HCT116 (cell line): Measurements from ENCODE around the gene SLC22A13. TPM values are rescaled to one million over a fixed set of nuclear protein-coding genes. Genes with fewer than 3 reads are reported as not detected.
A peak's percentile ranks its signal among the peaks of the same experiment; 100 is the strongest.

Experiments
- ATAC-seq: fragments of 200-7000 bp; cut with Tn5 transposase; 2 replicates; pipeline ENCODE4 v1.9.1; 2020; ENCODE audit warnings: mild to moderate bottlenecking, moderate library complexity
- BruUV-seq: library from RNA; stranded (reverse); fragments of 400-500 nt; replicated peaks from 2 replicates; lab custom pipeline; 2021; lab: Mats Ljungman, UMichigan
- CTCF ChIA-PET: fragments of 300-600 bp; sonication (Branson Sonifier 250); formaldehyde crosslinking; loops from one replicate; lab custom pipeline; 2021; ENCODE audit warnings: antibody characterized with exemption; lab: Charles Lee
- POLR2A ChIA-PET: fragments of 300-600, 350-600 bp; sonication (Branson Sonifier 250); formaldehyde crosslinking; loops from one replicate; lab custom pipeline; 2021; ENCODE audit warnings: antibody characterized with exemption; lab: Charles Lee
- RAD21 ChIA-PET, 2 experiments: fragments of 300-600 bp; sonication (Branson Sonifier 250); formaldehyde crosslinking; loops; one replicate each; lab custom pipeline; 2023; ENCODE audit warnings: low total read pairs in 2 of 2; ENCODE audit not compliant: uncharacterized antibody in 2 of 2, unreplicated experiment in 2 of 2, low non-redundant PET in 1 of 2; lab: Charles Lee
- DNase-seq: peaks from one replicate; pipeline ENCODE4 v3.0.0-alpha.2; 2010; ENCODE audit warnings: low read depth, low spot score
- H2AFZ ChIP-seq: fragments of 200-600 bp; shearing (Covaris generic), sonication (generic); 2 replicates; pipeline ENCODE4 v1.6.1; 2017; ENCODE audit warnings: low read depth, mixed run types, mixed read lengths, antibody characterized with exemption, low read length; ENCODE audit not compliant: poor library complexity, severe bottlenecking
- H3K27ac ChIP-seq: 2 replicates; pipeline ENCODE4 v1.5.1; 2012; ENCODE audit warnings: low read depth, low read length
- H3K27me3 ChIP-seq: fragments of 200-600 bp; sonication (generic); 2 replicates; pipeline ENCODE4 v1.6.1; 2016; ENCODE audit warnings: mixed run types, low read length, mixed read lengths; ENCODE audit not compliant: insufficient read depth
- H3K36me3 ChIP-seq, 2 experiments: fragments of 200-500 bp in 1 of 2; fragments of 200-600 bp in 1 of 2; sonication (Bioruptor generic) in 1 of 2; sonication (generic) in 1 of 2; 2 replicates each; pipeline versions ENCODE4 v1.5.1 to v1.6.1; 2014 to 2016; ENCODE audit warnings: low read length in 2 of 2, inconsistent platforms in 1 of 2, mixed read lengths in 1 of 2, mixed run types in 1 of 2; ENCODE audit not compliant: insufficient read depth in 2 of 2, control insufficient read depth in 1 of 2
- H3K4me1 ChIP-seq, 2 experiments: fragments of 200-600 bp in 1 of 2; sonication (generic) in 1 of 2; 2 replicates each; pipeline versions ENCODE4 v1.5.1 to v1.6.1; 2012 to 2017; ENCODE audit warnings: low read length in 2 of 2, inconsistent platforms in 1 of 2, mild to moderate bottlenecking in 1 of 2, mixed read lengths in 1 of 2, mixed run types in 1 of 2, moderate library complexity in 1 of 2; ENCODE audit not compliant: insufficient read depth in 2 of 2, control insufficient read depth in 1 of 2
- H3K4me2 ChIP-seq: fragments of 200-600 bp; sonication (generic); 2 replicates; pipeline ENCODE4 v1.6.1; 2017; ENCODE audit warnings: mixed run types, low read length, mixed read lengths
- H3K4me3 ChIP-seq, 2 experiments: fragments of 200-600 bp in 1 of 2; sonication (generic) in 1 of 2; replicated peaks in 1 of 2; 2 replicates each; pipeline ENCODE4 v1.5.1; 2011 to 2016; ENCODE audit warnings: low read length in 2 of 2, control low read depth in 1 of 2, low read depth in 1 of 2, mild to moderate bottlenecking in 1 of 2, mixed read lengths in 1 of 2, mixed run types in 1 of 2
- H3K79me2 ChIP-seq: fragments of 200-600 bp; sonication (generic); 2 replicates; pipeline ENCODE4 v1.6.1; 2017; ENCODE audit warnings: mild to moderate bottlenecking, mixed run types, low read length, moderate library complexity, mixed read lengths; ENCODE audit not compliant: insufficient read depth
- H3K9ac ChIP-seq: fragments of 200-600 bp; sonication (generic); 2 replicates; pipeline ENCODE4 v1.6.1; 2016; ENCODE audit warnings: low read length, mixed read lengths
- H3K9me2 ChIP-seq: fragments of 200-600 bp; sonication (generic), shearing (Covaris generic); 2 replicates; pipeline ENCODE4 v1.6.1; 2017; ENCODE audit warnings: mixed run types, mild to moderate bottlenecking, moderate library complexity; ENCODE audit not compliant: insufficient read depth
- H3K9me3 ChIP-seq, 2 experiments: fragments of 200-500 bp in 1 of 2; fragments of 200-600 bp in 1 of 2; sonication (Bioruptor generic) in 1 of 2; sonication (generic) in 1 of 2; 2 replicates each; pipeline ENCODE4 v1.6.1; 2014 to 2017; ENCODE audit warnings: low read length in 2 of 2, mixed read lengths in 2 of 2, inconsistent platforms in 1 of 2, low read depth in 1 of 2, mild to moderate bottlenecking in 1 of 2, mixed run types in 1 of 2, moderate library complexity in 1 of 2; ENCODE audit not compliant: control insufficient read depth in 1 of 2, insufficient read depth in 1 of 2
- H4K20me1 ChIP-seq: fragments of 200-600 bp; sonication (generic), shearing (Covaris generic); 2 replicates; pipeline ENCODE4 v1.6.1; 2017; ENCODE audit warnings: mixed run types, mild to moderate bottlenecking, moderate library complexity; ENCODE audit not compliant: insufficient read depth
- CEBPB ChIP-seq: IDR thresholded peaks from 2 replicates; pipeline ENCODE4 v1.6.1; 2012; ENCODE audit warnings: low read depth
- ELF1 ChIP-seq: IDR thresholded peaks from 2 replicates; pipeline ENCODE4 v1.6.1; 2012; ENCODE audit warnings: low read depth, borderline replicate concordance
- JUND ChIP-seq: IDR thresholded peaks from 2 replicates; pipeline ENCODE4 v1.6.1; 2012
- POLR2A ChIP-seq: IDR thresholded peaks from 2 replicates; pipeline ENCODE4 v1.7.0; 2011; ENCODE audit warnings: borderline replicate concordance; ENCODE audit not compliant: insufficient read depth, insufficient read length; ENCODE audit errors: extremely low read depth
- SRF ChIP-seq: IDR thresholded peaks from 2 replicates; pipeline ENCODE4 v1.6.1; 2012; ENCODE audit warnings: low read depth
- intact Hi-C: fragments of 100-400 bp; cut with micrococcal nuclease; formaldehyde crosslinking; loops from 2 replicates; pipeline ENCODE4 v1.10.0; 2022
- total RNA-seq: library from RNA; stranded (reverse); gene quantifications from one replicate; pipeline ENCODE4 v1.2.1, GENCODE V29; 2021; ENCODE audit not compliant: unreplicated experiment
- TF ChIP-seq, protein P1 (sequence below), 3 experiments: fragments of 200-600 bp in 1 of 3; sonication (generic) in 1 of 3; IDR thresholded peaks in 2 of 3; conservative IDR thresholded peaks in 1 of 3; 2 replicates each; pipeline ENCODE4 v1.5.1; 2012 to 2017; ENCODE audit warnings: low read depth in 2 of 3, low read length in 2 of 3, antibody characterized with exemption in 1 of 3, borderline replicate concordance in 1 of 3, control low read depth in 1 of 3, mild to moderate bottlenecking in 1 of 3, mixed read lengths in 1 of 3, mixed run types in 1 of 3, moderate library complexity in 1 of 3; ENCODE audit not compliant: insufficient read depth in 1 of 3

Gene SLC22A13
- total RNA-seq, 1 experiment from 2014 or later, result 0.47 TPM

- BruUV-seq, result TSS peak; percentile 11
- TF ChIP-seq SRF (no peak), POLR2A (no peak), ELF1 (no peak)
- TF ChIP-seq, protein P1, sequence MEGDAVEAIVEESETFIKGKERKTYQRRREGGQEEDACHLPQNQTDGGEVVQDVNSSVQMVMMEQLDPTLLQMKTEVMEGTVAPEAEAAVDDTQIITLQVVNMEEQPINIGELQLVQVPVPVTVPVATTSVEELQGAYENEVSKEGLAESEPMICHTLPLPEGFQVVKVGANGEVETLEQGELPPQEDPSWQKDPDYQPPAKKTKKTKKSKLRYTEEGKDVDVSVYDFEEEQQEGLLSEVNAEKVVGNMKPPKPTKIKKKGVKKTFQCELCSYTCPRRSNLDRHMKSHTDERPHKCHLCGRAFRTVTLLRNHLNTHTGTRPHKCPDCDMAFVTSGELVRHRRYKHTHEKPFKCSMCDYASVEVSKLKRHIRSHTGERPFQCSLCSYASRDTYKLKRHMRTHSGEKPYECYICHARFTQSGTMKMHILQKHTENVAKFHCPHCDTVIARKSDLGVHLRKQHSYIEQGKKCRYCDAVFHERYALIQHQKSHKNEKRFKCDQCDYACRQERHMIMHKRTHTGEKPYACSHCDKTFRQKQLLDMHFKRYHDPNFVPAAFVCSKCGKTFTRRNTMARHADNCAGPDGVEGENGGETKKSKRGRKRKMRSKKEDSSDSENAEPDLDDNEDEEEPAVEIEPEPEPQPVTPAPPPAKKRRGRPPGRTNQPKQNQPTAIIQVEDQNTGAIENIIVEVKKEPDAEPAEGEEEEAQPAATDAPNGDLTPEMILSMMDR (IDR thresholded peaks at IDR 0.05 in 2 of 3, conservative IDR thresholded peaks at IDR 0.05 in 1 of 3; ENCODE audit: borderline replicate concordance in 1 of 3, insufficient read depth in 1 of 3, low read depth in 2 of 3, low read length in 2 of 3), result no peak
- Histone ChIP-seq H2AFZ (no peak overlapping the region), H3K36me3 (peaks cover 9 to 16% of the 10 kb centered on the region in 2 experiments), H3K4me1 (peaks cover 0 to 4% of the 10 kb centered on the region in 2 experiments; a peak in 1 of 4 replicates), H3K9me3 (no peaks in the 10 kb centered on the region), H3K9me2 (no peaks in the 10 kb centered on the region), H3K9ac (no peak overlapping the region), H3K4me3 (no peak overlapping the region), H3K4me2 (no peak overlapping the region), H3K79me2 (peaks cover 5% of the 10 kb centered on the region; the same call in 1 of the 2 replicates), H3K27me3 (no peaks in the 10 kb centered on the region), H3K27ac (no peak overlapping the region), H4K20me1 (0 out of 2 replicates have a peak, but pooled peaks cover 9% of the 10 kb centered on the region)
- ChIA-PET POLR2A (no interaction called here), RAD21 (no interaction called here), CTCF (no interaction called here)
- no peak for DNase-seq
- no peak for ATAC-seq
- intact Hi-C loops, result no loop called here
These were observed 39.3 kb upstream of the SLC22A13 start for GRCh38 chr3:38226273-38226672.

DNA sequence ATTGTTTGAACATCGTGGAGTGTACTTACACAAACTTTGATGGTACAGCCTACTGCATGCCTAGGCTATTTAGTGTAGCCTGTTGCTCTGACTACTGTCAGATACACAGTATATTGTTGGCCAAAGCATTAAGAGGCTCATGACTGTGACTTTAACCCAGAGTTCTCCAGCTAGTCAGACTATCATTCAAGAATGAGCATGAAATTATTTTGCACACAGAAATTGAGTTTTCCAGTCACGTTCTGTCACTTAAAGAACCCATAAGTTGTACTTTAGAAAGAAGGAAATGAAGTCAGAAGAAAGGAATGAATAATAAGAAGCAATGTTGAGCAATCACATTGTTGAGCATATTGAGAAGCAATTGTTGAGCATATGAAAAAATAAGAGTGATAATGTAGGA, 37.6 kb upstream of the SLC22A13 start:
- ChIA-PET RAD21 (no interaction called here), CTCF (no interaction called here), POLR2A (no interaction called here)
- intact Hi-C loops, result no loop called here
- DNase-seq, result no peak
- no peak overlapping the region for H3K4me3 ChIP-seq
- no peak for ATAC-seq
- H3K79me2 ChIP-seq, result no peaks in the 10 kb centered on the region; the same call in 1 of the 2 replicates
- no peak overlapping the region for H3K4me2 ChIP-seq
- H3K4me1 ChIP-seq, result peaks cover 0 to 4% of the 10 kb centered on the region in 2 experiments; a peak in 1 of 4 replicates
- no peak overlapping the region for H3K27ac ChIP-seq
- H3K27me3 ChIP-seq, result no peaks in the 10 kb centered on the region
- H3K9me3 ChIP-seq, result no peaks in the 10 kb centered on the region
- no peak overlapping the region for H2AFZ ChIP-seq
- BruUV-seq, result no TSS peak
- H4K20me1 ChIP-seq, result 0 out of 2 replicates have a peak, but pooled peaks cover 6% of the 10 kb centered on the region
- H3K9me2 ChIP-seq, result no peaks in the 10 kb centered on the region
- no peak overlapping the region for H3K9ac ChIP-seq
- peaks cover 9 to 12% of the 10 kb centered on the region in 2 experiments for H3K36me3 ChIP-seq
- TF ChIP-seq CEBPB (0 out of 2 replicates have a peak, but pooled peaks have one; percentile 24), JUND (no peak)
